ENCODE data around the gene CSTA.

Gene CSTA

GRCh38 chr3:122382888-122383666, 58.0 kb downstream of the CSTA start, which contains the start of gene MIX23:
Gene MIX23 (minus strand): TSS chr3:122383231. CDS start chr3:122383224, 7 bp downstream.
- DNase-seq = peak; percentile 89

DNA sequence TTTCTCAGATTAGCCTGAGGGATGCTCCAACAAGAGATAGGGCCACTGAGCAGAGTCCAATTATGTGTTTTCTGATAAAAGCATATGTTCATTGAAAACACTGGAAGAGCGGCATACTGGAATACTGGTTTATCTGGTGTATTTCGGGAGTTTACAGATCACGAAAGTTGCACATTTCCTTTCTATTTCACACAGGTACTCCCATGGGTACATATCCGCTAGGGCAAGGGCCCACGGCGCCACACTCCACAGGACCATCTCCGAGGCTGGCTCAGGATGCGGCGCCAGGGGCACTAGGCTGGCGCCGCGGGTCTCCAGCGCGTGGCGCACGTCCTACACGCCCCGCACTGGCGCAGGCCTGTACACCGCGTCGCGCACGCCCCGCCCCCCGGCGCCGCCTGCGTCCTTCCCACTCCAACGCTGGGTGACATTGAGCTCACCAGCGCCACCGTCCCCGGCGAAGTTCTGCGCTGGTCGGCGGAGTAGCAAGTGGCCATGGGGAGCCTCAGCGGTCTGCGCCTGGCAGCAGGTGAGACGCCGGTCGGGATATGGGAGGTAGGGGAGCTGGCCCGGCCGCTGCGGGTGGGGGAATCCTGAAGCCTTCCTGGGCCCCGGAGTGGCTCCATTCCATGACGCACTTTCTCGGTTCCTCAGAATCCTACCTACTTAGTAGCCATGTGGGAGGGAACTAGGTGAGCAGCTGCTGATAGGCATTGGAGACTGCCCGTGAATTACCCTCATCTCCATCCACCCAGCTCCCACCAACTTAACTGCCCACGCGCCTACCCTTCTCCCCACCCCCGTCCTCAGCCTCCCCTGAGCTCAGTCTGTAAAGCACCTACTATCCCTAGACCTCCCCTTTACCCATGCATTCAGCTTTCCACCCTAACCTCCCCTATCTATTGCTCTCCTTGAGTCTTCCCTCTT, 59.0 kb downstream of the CSTA start, which contains the start of gene FAM162A:
Gene FAM162A (plus strand): TSS at position 412 of the 927 bp plus-strand sequence. CDS start 84 bp downstream, at position 496.
- peak; percentile 94 for DNase-seq

- DNase-seq = no peak
Measured at GRCh38 chr3:122387709-122388108, 62.7 kb downstream of the CSTA start.

- no peak for DNase-seq
Measured at GRCh38 chr3:122389197-122389596, 64.1 kb downstream of the CSTA start.

GRCh38 chr3:122389892-122390291, 64.8 kb downstream of the CSTA start:
- no peak for DNase-seq

GRCh38 chr3:122390665-122391064, 65.6 kb downstream of the CSTA start:
- DNase-seq = no peak

Measured in activated naive CD4-positive, alpha-beta T cell treated with Interleukin-2 at 50 U/mL for 16 hours (primary cell).